Stimulated activated CD4-positive, alpha-beta T cell treated with anti-CD3 and anti-CD28 coated beads, Interleukin-15, amount 100 ng/mL, for 48 hours (primary cell): ENCODE measurements around the gene CD22.
"Not testable (repeated sequence)": the region's sequence is repeated elsewhere in the genome, so short reads cannot be mapped to it uniquely, and the experiment has no call there.

Source experiments
- DNase-seq, 2 donors: peaks; one replicate each; pipeline ENCODE4 v3.0.0-alpha.2; 2020; ENCODE audit warnings: low read depth in 2 of 2

Gene CD22

DNA sequence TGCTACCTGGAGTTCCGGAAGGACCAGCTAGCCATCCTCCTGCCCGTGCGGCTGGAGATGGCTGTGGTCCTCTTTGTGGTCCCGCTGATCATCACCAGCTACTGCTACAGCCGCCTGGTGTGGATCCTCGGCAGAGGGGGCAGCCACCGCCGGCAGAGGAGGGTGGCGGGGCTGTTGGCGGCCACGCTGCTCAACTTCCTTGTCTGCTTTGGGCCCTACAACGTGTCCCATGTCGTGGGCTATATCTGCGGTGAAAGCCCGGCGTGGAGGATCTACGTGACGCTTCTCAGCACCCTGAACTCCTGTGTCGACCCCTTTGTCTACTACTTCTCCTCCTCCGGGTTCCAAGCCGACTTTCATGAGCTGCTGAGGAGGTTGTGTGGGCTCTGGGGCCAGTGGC is 30.4 kb downstream of the CD22 start:
- not testable (repeated sequence) for DNase-seq

DNA sequence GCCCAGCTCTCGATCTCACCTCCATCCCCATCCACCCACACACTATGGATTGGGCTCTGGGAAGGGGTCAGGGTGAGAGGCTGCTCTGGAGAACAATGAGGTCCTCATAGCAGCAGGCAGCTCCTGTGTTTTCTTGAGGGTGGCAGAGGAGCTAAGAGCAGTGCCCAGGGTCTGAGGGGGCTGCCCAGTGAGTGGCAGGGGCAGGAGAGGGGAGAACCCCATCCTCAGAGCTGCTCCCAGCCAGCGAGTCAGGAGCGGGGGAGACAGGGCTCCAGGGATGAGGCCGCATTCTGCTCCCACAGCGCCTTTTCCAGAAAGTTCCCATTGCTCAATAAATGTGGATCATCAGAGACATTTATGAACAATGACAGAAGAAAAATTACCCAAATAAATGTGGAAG is 31.1 kb downstream of the CD22 start:
- DNase-seq: not testable (repeated sequence)

DNA sequence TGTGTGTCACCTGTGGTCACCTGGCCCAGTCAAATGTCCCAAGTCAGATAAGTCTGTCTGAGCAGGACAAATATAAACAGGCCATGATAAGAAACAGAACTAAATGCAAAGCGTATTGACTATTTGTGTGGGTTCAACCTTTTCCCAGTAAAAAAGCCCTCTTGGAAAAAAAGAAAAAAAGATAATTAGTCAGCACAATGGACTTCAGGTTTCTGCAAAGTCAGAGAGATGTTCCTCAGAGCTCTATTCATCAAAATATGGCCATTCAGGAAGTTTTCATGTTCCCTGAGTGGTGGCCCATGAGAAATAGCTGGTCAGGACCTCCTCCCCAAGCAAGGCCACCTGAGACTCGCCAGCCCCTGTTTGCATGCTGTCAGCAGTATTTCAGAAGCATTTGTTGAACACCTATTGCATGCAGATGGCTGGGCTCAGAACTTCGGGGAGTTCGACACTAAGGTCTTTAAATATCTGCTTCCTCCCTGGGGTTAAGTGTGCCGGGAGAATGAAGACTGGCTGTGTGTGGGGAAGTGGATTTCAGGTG is 32.0 kb downstream of the CD22 start:
- no peak for DNase-seq

DNA sequence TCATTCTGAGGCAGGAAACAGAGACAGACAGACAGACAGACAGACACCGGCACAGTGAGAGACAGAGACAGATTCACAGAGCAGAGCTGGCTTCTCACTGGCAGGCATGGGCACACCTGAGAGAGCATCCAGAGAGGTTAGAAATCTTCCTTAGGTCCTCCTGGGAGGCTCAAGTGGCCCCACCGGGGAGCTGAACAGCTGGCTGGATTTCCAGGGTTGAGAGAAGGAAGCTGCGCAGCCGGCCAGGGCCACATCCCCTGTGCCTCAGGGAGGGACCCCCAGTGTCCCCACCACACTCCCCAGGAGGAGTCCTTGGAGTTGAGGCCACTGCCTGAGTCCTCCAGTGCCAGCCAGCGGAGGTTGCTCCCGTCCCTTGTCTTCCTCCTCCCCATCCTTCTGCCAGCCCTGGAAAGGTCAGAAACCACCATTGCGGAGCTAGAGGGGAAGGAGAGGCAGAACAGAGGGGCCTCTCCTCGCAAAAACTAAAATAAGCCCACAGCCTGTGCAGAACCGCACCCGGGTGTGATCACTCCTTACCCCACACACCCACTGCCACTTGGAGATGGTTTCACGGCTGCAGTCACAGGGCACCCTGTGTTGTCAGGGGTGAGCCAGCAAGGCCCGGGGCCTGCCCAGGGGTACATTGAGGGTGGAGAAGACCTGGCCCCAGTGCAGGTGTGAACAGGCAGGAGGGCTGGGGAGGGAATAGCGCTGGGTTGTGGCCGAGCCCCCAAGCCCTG is 33.4 kb downstream of the CD22 start:
- no peak for DNase-seq

DNA sequence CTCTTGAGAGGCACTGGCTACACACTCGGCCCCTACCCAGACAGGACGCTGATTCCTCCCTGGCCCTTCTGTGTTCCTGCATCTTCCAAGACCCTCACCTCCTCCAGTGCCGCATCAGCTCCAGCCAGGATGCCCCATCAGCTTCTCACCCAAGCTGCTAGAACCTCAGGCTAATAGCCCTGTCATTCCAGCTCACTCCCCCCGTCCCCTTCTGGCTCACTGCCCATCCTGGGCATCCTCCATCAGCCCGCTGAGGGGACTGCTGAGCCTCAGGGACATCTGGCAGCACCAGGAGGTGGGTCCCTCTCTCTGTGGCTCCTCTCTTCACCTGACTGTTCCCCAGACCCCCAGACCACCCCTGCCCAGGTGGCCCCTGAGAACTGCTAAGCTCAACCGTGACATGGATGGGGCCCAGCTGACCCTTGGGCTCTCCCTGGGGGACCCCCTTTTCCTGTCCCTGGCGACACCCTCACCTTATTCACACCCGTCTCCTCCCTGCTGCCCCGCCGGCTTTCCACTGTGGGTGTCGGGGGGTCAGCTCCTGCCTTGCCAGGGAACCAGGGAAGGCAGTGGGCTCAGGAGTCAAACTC is 34.1 kb downstream of the CD22 start:
- DNase-seq: no peak

DNA sequence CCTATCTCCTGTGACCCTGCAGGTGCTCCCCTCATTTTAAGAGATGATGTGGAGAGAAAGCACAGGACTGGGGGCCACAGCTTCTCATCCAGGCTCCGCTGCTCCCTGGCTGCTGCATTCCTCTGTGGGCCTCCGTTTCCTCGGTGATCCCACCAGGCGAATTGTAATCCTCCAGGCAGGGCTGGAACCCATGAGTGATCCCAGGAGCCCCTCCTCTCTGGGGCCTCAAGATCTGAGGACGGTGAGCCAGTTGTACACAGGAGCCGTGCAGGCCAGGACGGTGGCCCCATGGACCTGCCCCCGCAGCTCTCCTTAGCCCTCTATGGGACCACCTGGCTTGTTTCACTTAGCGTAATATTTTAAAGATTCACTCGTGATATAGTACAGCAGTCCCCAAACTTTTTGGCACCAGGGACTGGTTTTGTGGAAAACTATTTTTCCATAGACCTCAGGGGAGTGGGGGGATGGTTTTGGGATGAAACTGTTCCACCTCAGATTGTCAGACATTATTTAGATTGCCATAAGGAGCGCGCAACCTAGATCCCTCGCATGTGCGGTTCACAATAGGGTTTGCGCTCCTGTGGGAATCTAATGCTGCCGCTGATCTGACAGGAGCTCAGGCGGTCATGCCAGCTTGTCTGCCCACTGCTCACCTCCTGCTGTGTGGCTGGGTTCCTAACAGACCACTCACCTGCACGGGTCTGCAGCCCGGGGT is 34.9 kb downstream of the CD22 start:
- no peak for DNase-seq

DNA sequence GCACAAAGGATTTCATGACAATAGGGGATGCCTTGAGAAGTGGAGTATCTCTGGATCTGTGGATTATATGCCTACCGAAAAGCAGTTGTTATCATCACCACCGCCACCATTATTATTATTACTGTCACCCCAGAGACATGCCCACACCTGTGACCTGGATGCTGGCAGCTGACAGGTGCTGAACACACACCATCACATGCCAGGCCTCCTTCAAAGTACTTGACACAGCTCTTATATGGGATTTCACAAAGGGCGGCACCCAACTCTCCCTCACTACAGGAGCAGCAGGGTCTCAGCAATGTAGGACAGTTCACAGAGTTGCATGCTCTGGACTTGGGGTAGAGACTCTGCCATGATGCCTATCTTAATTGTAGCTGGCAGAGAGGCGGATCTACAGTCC is 36.3 kb downstream of the CD22 start:
- DNase-seq: no peak

DNA sequence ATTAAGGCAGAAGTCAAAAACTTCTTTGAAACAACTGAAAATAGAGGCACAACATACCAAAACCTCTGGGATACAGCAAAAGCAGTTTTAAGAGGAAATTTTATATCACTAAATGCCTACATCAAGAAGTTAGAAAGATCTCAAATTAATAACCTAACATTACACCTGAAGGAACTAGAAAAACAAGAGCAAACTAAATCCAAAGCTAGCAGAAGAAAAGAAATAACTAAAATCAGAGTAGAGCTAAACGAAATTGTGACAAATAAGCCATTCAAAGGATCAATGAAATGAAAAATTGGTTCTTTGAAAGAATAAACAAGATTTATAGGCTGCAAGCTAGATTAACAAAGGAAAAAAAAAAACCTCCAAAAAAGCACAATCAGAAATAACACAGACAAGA is 39.4 kb downstream of the CD22 start:
- no peak for DNase-seq

DNA sequence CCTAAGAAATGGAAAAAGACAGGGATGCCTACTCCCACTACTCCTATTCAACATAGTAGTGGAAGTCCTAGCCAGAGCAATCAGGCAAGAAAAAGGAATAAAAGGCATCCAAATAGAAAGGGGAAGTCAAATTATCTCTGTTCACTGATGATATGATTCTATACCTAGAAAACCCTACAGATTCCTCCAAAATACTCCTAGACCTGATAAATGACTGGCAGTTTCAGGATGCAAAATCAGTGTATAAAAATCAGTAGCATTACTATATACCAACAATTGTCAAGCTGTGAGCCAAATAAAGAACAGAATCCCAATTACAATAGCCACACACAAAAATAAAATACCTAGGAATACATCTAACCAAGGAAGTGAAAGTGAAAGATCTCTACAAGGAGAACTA is 40.5 kb downstream of the CD22 start:
- DNase-seq: no peak

DNA sequence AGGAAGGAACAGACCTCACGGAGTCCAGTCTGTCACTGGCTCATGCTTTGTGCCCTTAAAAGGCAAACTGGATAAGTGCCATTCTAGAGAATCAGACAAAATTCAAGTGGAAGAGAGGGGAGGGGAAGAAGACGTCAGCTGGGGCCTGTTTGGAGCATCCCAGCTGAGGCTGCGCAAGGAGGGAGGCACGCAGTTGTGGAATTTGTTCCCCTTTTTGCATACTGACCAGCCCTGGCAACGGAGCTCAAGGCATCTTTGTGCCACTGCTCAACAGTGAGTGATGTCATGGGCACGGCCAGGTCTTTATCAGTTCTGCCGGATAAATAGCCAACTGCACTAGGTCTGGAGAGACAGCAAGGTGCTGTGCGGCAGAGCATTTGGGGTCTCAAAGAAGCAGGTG is 41.7 kb downstream of the CD22 start, which contains the start of gene GPR42:
Gene GPR42, plus strand, starts transcription at position 347 of the 400 bp plus-strand sequence. CDS start 292 bp downstream, outside the sequence.
- no peak for DNase-seq

DNA sequence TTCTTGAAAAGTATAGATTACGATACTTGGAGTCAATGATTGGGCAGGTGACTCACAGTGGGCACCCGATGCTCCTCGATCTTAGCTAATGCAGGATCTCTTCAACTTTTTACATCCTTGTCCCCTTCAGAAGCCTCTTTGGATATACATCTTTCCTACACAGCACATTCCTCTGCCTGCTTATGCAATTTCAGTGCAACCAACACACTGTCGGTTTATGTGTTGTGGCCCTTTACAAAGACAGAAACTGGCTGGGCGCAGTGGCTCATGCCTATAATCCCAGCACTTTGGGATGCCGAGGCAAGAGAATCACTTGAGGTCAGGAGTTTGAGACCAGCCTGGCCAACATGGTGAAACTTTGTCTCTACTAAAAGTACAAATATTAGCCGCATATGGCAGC is 44.5 kb downstream of the CD22 start:
- DNase-seq: no peak

DNA sequence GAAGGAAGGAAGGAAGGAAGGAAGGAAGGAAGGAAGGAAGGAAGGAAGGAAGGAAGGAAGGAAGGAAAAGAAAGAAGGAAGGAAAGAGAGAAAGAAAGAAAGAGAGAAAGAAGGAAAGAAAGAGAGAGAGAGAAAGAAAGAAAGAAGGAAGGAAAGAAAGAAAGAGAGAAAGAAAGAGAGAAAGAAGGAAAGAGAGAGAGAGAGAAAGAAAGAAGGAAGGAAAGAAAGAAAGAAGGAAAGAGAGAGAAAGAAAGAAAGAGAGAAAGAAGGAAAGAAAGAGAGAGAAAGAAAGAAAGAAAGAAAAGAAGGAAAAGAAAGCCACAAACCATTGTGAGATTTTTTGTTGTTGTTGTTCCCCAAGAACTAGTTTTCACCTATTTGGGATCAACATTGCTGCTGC is 45.0 kb downstream of the CD22 start:
- DNase-seq: not testable (repeated sequence)

DNA sequence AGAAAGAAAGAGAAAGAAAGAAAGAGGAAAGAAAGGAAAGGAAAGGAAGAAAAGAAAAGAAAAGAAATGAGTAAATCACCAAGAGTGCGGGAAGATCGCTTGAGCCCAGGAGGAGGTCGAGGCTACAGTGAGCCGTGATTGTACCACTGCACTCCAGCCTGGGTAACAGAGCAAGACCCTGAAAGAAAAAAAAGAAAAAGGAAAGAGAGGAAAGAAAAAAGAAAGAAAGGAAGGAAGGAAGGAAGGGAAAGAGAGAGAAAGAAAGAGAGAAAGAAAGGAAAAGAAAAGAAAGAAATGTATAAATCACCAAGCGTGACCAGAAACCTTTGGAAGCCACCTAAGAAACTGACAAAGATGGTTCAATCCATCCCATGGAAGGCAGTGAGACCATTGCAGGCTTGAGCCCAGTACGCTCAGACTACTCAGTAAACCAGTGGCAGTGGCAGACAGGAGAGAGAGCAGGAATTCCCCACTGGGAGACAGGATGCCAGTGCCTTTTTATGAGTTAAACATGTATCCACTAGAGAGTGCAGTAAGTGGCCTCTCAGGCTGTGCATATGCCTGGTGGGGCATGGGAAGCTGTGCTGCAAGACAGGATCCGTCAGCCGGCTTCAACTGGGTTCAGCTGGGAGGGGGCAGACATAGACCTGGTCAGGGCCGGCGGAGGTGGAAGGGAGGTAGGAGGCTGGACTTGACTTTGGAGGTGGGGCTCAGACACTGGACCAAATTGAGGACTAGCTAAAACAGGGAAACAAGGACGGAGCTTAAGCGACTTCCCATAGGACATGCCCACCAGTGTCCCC is 46.7 kb downstream of the CD22 start:
- no peak for DNase-seq

DNA sequence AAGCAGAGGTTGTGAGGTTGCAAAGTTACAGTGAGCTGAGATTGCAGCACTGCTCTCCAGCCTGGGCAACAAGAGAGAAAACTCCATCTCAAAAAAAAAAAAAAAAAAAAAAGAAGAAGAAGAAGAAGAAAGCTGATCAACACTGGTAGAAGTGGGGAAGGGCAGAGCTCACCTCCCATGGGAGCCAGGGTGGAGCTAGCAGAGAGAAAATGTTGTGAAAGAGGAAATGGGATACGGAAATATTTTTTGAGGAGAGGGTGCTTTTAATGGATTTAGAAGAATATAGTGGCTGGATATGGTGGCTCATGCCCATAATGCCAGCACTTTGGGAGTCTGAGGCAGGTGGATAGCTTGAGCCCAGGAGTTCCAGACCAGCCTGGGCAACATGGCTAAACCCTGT is 48.7 kb downstream of the CD22 start:
- DNase-seq: no peak

DNA sequence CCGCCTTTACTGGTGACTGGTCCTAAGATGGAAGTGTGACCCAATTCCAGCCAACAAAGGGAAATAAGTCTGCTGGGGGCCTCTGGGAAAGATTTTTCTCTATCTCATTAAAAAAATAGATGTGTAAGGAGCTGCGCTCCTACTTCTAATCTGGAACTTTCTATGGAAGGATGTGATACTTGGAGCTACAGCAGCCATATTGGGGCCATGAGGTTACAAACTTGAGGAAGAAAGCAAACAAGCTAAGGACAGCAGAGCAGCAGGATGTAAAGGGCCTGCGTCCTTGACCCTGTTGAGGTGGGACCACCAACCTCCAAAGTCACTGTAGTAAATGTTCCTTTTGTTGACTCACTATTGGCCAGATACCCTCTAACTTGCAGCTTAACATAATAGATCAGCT is 49.4 kb downstream of the CD22 start:
- DNase-seq: no peak

DNA sequence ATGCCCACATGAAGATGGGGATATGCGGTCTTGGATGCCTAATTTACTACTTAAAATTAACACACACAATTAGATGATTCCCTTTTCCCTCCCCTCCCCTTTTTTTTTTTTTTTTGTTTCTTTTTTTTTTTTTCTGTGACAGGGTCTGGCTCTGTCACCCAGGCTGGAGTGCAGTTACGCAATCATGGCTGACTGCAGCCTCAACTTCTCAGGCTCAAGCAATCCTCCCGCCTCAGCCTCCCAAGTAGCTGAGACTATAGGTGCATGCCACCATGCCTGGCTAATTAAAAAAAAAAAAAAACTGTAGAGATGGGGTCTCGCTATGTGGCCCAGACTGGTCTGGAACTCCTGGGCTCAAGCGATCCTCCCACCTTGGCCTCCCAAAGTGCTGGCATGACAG is 50.6 kb downstream of the CD22 start:
- not testable (repeated sequence) for DNase-seq

DNA sequence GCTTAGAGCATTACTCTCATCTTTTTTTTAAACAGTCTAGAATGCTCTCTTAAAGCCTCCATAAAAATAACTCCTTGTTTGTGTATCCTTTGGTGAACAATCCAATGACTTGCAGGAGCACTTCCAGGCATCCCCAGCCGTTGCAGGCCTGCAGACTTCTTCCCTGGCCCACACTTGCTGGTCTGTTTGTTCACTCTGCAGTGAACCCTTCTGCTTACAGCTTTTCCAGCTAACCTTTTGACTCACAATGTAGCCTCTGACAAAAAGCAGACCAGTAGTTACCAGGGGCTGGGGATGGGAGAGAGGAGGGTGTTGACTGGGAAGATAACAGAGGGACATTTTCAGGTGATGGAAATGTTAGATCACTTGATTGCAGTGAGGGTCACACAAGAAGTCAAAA is 51.0 kb downstream of the CD22 start:
- DNase-seq: no peak

DNA sequence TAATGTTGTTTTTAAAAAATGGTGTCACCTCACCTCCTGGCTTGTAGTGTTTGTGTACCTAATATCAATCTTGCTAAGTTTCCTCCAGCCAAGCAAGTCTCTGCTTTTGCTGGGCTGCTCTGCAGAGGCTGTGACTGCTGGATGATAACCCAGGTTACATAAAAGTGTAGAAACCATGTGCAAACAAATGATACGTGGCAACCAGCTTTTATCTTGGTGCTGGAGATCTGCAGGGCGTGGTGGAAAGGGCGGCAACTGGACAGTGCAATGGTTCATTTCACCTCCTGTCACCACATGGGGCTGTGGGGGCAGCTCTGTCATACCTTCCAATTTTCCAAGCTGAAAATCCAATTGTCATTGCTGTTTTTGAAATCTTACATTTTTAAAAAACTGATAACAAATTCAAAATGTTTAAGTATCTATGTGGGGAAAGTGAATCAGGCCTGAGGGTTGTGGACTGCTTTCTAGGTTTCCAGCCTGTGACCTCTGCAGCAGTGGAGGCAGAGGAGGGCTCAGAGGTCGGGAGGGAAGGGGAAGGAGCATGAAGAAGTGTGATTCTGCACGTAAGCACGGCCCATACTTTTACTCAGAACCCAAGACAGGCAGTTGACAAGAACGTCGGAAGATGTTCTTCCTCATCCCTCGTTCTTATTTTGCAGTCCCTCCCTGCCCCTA is 51.6 kb downstream of the CD22 start:
- no peak for DNase-seq

DNA sequence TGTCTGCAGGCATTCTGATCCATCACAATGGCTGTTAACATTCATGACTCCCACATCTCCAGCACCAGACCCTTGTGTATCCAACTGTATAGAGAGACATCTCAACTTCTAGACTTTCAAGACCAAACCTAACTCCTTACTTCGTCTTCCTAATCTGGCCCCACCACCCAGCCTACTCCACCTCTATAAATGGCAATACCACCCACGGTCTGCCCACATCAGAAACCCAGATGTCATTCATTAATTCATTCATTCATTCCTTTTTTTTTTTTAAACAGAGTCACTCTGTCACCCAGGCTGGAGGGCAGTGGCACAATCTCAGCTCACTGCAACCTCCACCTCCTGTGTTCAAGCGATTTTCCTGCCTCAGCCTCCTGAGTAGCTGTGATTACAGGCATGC is 52.3 kb downstream of the CD22 start:
- DNase-seq: no peak

DNA sequence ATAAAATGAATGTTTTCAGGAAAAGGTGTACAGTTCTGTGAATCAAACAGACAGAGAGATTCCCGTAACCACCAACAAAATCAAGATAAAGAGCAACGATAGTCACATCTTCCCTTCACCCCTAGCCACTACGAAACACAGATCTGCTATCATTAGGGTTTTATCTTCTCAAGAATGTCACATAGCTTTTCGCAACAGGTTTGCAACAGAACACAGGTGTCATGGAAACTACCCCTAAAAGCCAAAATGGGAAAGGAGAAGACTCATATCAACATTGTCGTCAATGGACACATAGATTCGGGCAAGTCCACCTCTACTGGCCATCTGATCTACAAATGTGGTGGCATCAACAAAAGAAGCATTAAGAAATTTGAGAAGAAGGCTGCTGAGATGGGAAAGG is 52.9 kb downstream of the CD22 start:
- no peak for DNase-seq

DNA sequence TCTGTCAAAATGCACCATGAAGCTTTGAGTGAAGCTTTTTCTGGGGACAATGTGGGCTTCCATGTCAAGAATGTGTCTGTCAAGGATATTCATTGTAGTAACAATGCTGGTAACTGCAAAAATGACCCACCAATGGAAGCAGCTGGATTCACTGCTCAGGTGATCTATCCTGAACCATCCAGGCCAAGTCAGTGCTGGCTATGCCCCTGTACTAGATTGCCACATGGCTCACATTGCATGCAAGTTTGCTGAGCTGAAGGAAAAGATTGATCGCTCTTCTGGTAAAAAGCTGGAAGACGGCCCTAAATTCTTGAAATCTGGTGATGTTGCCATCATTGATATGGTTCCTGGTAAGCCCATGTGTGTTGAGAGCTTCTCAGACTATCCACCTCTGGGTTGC is 54.5 kb downstream of the CD22 start:
- DNase-seq: no peak
